HG03439 (cell line): ENCODE data around the gene MAST1.
"Not testable (repeated sequence)": the region's sequence is repeated elsewhere in the genome, so short reads cannot be mapped to it uniquely, and the experiment has no call there.

Experiments
- ATAC-seq: cut with Tn5 transposase; IDR thresholded peaks from one replicate; pipeline ENCODE4 v1.9.1; 2021; ENCODE audit warnings: mild to moderate bottlenecking, moderate library complexity; ENCODE audit not compliant: unreplicated experiment

MAST1 gene

GRCh38 chr19:12800923-12801465 is 37.3 kb upstream of the MAST1 start:
- ATAC-seq = no peak

GRCh38 chr19:12801466-12802266 is 36.6 kb upstream of the MAST1 start, which contains the start of the genes PRDX2 and THSD8:
Gene PRDX2 (minus strand): TSS chr19:12801800. CDS start chr19:12801261, 539 bp downstream.
Gene THSD8 (plus strand): TSS chr19:12802069. CDS start chr19:12802072, 3 bp downstream.
- no peak for ATAC-seq

- ATAC-seq = no peak
These were observed 35.8 kb upstream of the MAST1 start for GRCh38 chr19:12802267-12803106.

DNA sequence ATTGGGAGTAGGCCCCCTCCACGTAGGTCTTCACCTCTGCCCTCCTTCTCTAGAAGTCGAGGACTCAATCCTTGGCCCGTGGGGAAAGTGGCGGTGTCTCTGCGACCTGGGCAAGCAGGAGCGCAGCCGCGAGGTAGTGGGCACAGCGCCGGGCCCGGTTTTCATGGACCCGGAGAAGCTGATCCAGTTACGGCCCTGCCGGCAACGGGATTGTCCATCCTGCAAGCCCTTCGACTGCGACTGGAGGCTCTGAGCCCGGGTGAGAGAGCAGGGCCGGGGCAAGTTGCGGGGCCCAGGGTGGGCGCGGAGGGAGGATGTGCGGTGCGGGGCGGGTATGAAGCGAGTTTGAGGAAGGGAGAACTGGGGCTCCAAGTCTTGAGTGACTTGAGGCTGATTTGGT is 34.3 kb upstream of the MAST1 start:
- no peak for ATAC-seq

- ATAC-seq = peak; percentile 64
These were observed 31.9 kb upstream of the MAST1 start, which contains the start of gene RNASEH2A for GRCh38 chr19:12806242-12807081. Gene RNASEH2A (plus strand): TSS chr19:12806584. CDS start chr19:12806674, 90 bp downstream.

GRCh38 chr19:12815088-12815487 is 23.2 kb upstream of the MAST1 start:
- ATAC-seq = no peak

GRCh38 chr19:12817188-12817587 is 21.1 kb upstream of the MAST1 start:
- not testable (repeated sequence) for ATAC-seq

GRCh38 chr19:12817810-12818209 is 20.5 kb upstream of the MAST1 start:
- not testable (repeated sequence) for ATAC-seq

DNA sequence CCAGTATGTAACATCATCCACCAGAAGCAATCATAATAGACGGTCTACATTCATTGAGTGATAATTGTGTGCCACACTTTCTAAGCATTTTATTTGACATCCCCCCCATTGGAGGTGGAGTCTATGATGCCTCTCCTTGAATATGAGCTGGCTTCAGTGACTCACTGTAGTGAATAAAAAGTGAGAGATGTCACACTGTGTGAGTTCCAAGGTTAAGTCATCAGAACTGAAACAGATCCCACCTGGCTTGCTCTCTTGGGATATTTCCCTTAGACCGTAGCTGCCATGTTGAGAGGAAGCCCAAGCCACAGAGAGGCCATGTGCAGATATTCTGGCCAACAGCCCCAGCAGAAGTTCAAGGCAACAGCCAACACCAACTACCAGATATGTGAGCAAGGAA is 16.6 kb upstream of the MAST1 start:
- ATAC-seq = no peak

- ATAC-seq = no peak
These were observed 12.8 kb upstream of the MAST1 start for GRCh38 chr19:12825254-12826131.

DNA sequence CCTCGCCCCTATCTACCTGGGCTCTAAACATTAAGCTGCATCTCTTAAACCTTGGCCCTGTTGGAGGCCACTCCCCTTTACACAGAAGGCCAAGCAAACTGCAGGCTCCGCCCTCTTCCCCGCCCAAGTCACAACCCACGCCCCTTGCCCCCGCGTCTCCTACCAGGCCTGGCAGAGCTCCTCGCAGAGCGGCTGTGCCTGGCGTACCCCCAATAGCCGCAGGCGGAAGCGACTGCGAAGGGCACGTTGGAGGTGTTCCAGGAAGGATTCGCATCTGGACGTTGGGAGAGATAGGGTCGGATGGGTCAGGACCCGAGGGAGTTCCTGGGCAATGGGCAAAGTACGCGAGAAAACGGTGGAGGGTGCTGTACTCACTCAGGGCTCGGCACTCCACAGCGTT is 9.8 kb upstream of the MAST1 start:
- ATAC-seq = no peak

GRCh38 chr19:12833418-12833737 is 4.9 kb upstream of the MAST1 start:
- no peak for ATAC-seq

GRCh38 chr19:12833738-12834565 is 4.4 kb upstream of the MAST1 start:
- no peak for ATAC-seq

GRCh38 chr19:12834566-12834943 is 3.8 kb upstream of the MAST1 start, which contains the start of gene RTBDN:
Gene RTBDN (minus strand): TSS chr19:12834579. CDS start chr19:12829979, 4,600 bp downstream.
- ATAC-seq = no peak

DNA sequence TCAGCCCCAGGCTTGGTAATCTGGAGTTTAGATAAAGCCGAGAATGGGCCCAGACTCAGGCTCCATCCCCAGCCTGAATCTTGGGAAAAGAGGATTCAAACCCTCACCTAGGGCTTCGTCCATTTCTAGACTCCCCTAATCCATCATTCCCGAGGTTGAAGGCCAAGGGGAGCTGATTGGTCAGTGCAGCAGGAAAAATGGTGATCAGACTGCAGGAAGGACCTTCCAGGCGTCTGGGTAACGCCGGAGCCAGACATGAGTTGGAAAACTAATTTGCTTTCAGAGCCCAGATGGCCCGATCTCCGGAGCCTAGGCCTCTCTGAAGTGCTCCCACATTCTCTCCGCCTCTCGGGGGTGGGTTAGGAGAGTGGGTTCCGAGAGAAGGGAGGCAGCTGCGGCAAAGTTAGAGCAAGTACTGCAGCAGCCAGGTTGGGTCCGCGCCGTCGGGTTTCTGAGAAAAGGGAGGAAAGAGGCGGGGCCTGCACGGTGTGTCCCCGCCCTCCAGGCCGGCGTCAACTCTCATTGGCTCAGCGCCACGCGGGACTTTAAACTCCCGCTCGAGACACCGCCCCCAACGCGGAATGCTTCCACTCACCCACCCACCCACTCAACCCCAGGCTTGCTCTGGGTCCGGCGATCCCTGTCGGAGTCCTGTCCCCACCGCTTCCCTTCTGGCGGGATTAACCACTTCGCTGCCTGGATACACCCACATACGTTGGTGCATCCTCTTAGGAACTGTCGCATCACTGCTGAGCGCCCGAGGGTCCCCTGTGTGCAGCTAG is 3.1 kb upstream of the MAST1 start:
- ATAC-seq = no peak

- ATAC-seq = no peak
These were observed 1.8 kb upstream of the MAST1 start for GRCh38 chr19:12836529-12836863.

DNA sequence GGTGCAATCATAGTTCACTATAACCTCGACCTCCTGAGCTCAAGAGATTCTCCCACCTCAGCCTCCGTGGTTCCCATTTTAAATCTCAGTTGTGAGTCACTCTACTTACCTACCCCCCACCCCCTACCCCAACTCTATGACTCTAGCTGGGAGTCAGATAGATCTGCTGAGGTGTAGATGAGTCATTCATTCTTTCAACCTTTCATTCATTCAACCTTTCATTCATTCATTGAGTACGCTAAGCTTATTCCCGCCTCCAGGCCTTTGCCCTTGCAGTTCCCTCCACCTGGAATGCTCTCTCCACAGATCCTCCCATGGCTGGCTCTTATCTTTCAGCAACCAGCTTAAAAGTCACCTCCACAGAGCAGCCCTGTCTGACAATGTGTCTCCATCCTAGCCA is 1.1 kb upstream of the MAST1 start:
- no peak for ATAC-seq
